NT2/D1 (cell line): ENCODE results near the gene MFSD2A.
"Not testable (repeated sequence)": the region's sequence is repeated elsewhere in the genome, so short reads cannot be mapped to it uniquely, and the experiment has no call there.

ENCODE experiments used
- DNase-seq: peaks from one replicate; pipeline ENCODE4 v3.0.0-alpha.2; 2011; ENCODE audit warnings: low read depth, low spot score
- H3K27me3 ChIP-seq: 2 replicates; pipeline ENCODE4 v1.6.0; 2011; ENCODE audit warnings: mild to moderate bottlenecking; ENCODE audit not compliant: insufficient read length, insufficient read depth
- H3K36me3 ChIP-seq: 2 replicates; pipeline ENCODE4 v1.6.1; 2011; ENCODE audit warnings: mild to moderate bottlenecking, low read length, mixed read lengths; ENCODE audit not compliant: insufficient read depth, insufficient read length
- H3K4me1 ChIP-seq: 2 replicates; pipeline ENCODE4 v1.5.1; 2011; ENCODE audit not compliant: insufficient read depth, insufficient read length
- H3K4me3 ChIP-seq: 2 replicates; pipeline ENCODE4 v1.5.1; 2011; ENCODE audit warnings: low read depth; ENCODE audit not compliant: insufficient read length
- H3K9ac ChIP-seq: 2 replicates; pipeline ENCODE4 v1.6.0; 2011; ENCODE audit warnings: low read depth; ENCODE audit not compliant: insufficient read length
- H3K9me3 ChIP-seq: 2 replicates; pipeline ENCODE4 v1.5.1; 2011; ENCODE audit warnings: mild to moderate bottlenecking, low read length; ENCODE audit not compliant: insufficient read depth
- SUZ12 ChIP-seq: IDR thresholded peaks from 2 replicates; pipeline ENCODE4 v1.6.1; 2011; ENCODE audit not compliant: insufficient read length, insufficient read depth; ENCODE audit errors: extremely low read depth
- YY1 ChIP-seq: IDR thresholded peaks from 2 replicates; pipeline ENCODE4 v1.6.1; 2011; ENCODE audit not compliant: insufficient read length, insufficient read depth
- ZNF274 ChIP-seq: IDR thresholded peaks from 2 replicates; pipeline ENCODE4 v1.6.1; 2011; ENCODE audit warnings: mild to moderate bottlenecking, low read depth, low read length

MFSD2A gene

DNA sequence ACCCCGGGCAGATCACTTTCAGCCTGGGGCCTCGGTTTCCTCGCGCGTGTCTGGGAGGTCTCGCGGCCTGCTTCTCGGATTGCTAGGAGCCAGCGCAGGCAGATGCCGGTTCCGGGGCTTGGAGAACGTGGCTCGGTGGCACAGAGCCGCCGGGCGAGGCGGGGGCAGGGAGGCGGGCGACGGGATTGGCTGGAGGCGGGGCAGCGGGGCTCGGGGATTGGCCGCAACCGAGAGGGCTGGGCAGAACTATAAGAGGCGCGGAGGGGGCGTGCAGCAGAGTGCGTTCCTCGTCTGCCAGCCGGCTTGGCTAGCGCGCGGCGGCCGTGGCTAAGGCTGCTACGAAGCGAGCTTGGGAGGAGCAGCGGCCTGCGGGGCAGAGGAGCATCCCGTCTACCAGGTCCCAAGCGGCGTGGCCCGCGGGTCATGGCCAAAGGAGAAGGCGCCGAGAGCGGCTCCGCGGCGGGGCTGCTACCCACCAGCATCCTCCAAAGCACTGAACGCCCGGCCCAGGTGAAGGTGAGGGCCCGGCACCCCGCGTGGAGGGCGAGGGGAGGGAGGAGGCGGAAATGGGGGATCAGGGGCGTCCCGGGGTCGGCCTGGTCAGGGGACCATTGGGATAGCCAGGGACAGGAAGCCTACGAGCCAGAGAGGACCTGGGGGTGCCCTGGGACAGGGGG, at the start of gene MFSD2A:
TSS of gene MFSD2A (plus strand) at position 276 of the 677 bp plus-strand sequence. CDS start at position 424, 148 bp downstream.
- DNase-seq: peak; percentile 85
- TF ChIP-seq ZNF274: no peak
- peak; percentile 48 for TF ChIP-seq SUZ12
- peak within 1 kb of the TSS; percentile 79 for H3K4me3 ChIP-seq
- H3K36me3 ChIP-seq: peaks cover 22% of the 10 kb centered on the region
- peaks cover 40% of the 10 kb centered on the region for H3K27me3 ChIP-seq
- no peaks in the 10 kb centered on the region for H3K9me3 ChIP-seq
- peak within 1 kb of the TSS; percentile 89 for H3K9ac ChIP-seq
- H3K4me1 ChIP-seq: peaks cover 14% of the 10 kb centered on the region

- TF ChIP-seq SUZ12: no peak
- TF ChIP-seq YY1: no peak
- no peak for TF ChIP-seq ZNF274
- H3K27me3 ChIP-seq: peaks cover 21% of the 10 kb centered on the region
- no peaks in the 10 kb centered on the region for H3K36me3 ChIP-seq
- peaks cover 25% of the 10 kb centered on the region for H3K9me3 ChIP-seq
- peaks cover 2% of the 10 kb centered on the region for H3K4me1 ChIP-seq
- no peak overlapping the region for H3K4me3 ChIP-seq
- DNase-seq: no peak
- H3K9ac ChIP-seq: no peak overlapping the region
Observed at GRCh38 chr1:39905172-39905571, 49.8 kb upstream of the MFSD2A start.

GRCh38 chr1:39907528-39908453, 47.2 kb upstream of the MFSD2A start:
- Histone ChIP-seq H3K4me1 (no peaks in the 10 kb centered on the region), H3K36me3 (no peaks in the 10 kb centered on the region), H3K9ac (no peak overlapping the region), H3K4me3 (no peak overlapping the region), H3K9me3 (peaks cover 25% of the 10 kb centered on the region), H3K27me3 (peaks cover 15% of the 10 kb centered on the region)
- DNase-seq: no peak
- TF ChIP-seq ZNF274: no peak
- TF ChIP-seq SUZ12: no peak
- no peak for TF ChIP-seq YY1

DNA sequence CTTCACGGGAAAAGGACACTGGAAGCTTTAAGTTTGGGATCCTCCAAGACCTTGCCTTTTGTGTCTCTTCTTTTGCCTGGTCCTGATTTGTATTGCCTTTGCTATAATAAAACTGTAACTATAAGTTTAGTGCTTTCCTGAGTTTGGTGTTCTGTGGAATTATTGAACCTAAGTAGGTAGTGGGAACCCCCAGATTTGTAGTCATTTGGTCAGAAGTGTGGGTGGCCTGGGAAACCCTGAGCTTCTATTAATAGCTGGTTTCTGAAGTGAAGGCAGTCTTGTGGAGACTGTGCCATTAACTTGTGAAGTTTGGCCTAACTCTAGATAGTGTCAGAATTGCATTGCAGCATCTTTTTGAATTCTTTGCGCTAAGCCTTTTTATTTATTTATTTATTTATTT, 46.4 kb upstream of the MFSD2A start:
- H3K9ac ChIP-seq: no peak overlapping the region

GRCh38 chr1:39910263-39910662, 44.7 kb upstream of the MFSD2A start:
- Histone ChIP-seq H3K9ac (no peak overlapping the region), H3K4me1 (no peaks in the 10 kb centered on the region), H3K36me3 (no peaks in the 10 kb centered on the region), H3K9me3 (peaks cover 30% of the 10 kb centered on the region), H3K27me3 (no peaks in the 10 kb centered on the region), H3K4me3 (no peak overlapping the region)
- no peak for TF ChIP-seq YY1
- TF ChIP-seq SUZ12: no peak
- TF ChIP-seq ZNF274: no peak
- DNase-seq: no peak

More for the DNA sequence above, 46.4 kb upstream of the MFSD2A start:
- Histone ChIP-seq H3K9me3 (peaks cover 25% of the 10 kb centered on the region), H3K4me1 (no peaks in the 10 kb centered on the region), H3K27me3 (peaks cover 8% of the 10 kb centered on the region), H3K36me3 (no peaks in the 10 kb centered on the region), H3K4me3 (no peak overlapping the region)
- TF ChIP-seq SUZ12 (no peak), YY1 (no peak), ZNF274 (no peak)
- DNase-seq: no peak

- H3K9me3 ChIP-seq: peaks cover 18% of the 10 kb centered on the region
- H3K4me1 ChIP-seq, H3K36me3 ChIP-seq, H3K9ac ChIP-seq, DNase-seq, H3K4me3 ChIP-seq, H3K27me3 ChIP-seq: not testable (repeated sequence)
Observed at GRCh38 chr1:39913136-39913535, 41.8 kb upstream of the MFSD2A start.

GRCh38 chr1:39915499-39916129, 39.3 kb upstream of the MFSD2A start:
- Histone ChIP-seq H3K9ac (no peak overlapping the region), H3K4me1 (peaks cover 2% of the 10 kb centered on the region), H3K36me3 (no peaks in the 10 kb centered on the region), H3K9me3 (peaks cover 5% of the 10 kb centered on the region; the same call in 1 of the 2 replicates), H3K27me3 (no peaks in the 10 kb centered on the region), H3K4me3 (no peak overlapping the region)
- DNase-seq: no peak
- TF ChIP-seq ZNF274 (no peak), SUZ12 (no peak), YY1 (no peak)
